ENCODE data around the gene DDI2.

- TF ChIP-seq CTCF (conservative IDR thresholded peaks at IDR 0.05 in 1 of 2, IDR thresholded peaks at IDR 0.05 in 1 of 2; ENCODE audit: extremely low read depth in 1 of 2, insufficient read depth in 1 of 2, low read depth in 1 of 2, low read length in 2 of 2) (no peak), EZH2 (IDR thresholded peaks at IDR 0.05; ENCODE audit: borderline replicate concordance, low read length) (no peak)
Observed at GRCh38 chr1:15709226-15709625, 92.0 kb downstream of the DDI2 start.

Measured in mammary epithelial cell (primary cell).